AG04449 (cell line): ENCODE data around the gene SEPTIN10.

Experiments used
- CTCF ChIA-PET: fragments of 350-600 bp; formaldehyde crosslinking; extraction: SDS; loops from one replicate; lab custom pipeline; 2021; ENCODE audit warnings: antibody characterized with exemption; lab: Yijun Ruan, JAX
- POLR2A ChIA-PET: fragments of 400-600, 350-600 bp; formaldehyde crosslinking; extraction: SDS; loops from one replicate; lab custom pipeline; 2020; ENCODE audit warnings: antibody characterized with exemption, inconsistent platforms; lab: Yijun Ruan, JAX
- DNase-seq: peaks from one replicate; pipeline ENCODE4 v3.0.0-alpha.2; 2010; ENCODE audit warnings: low read depth, low spot score
- H3K4me3 ChIP-seq: 2 replicates; pipeline ENCODE4 v1.5.1; 2011; ENCODE audit warnings: low read depth, mild to moderate bottlenecking, control low read depth, low read length
- CTCF ChIP-seq: IDR thresholded peaks from one replicate; pipeline ENCODE4 v1.5.1; 2011; ENCODE audit warnings: mild to moderate bottlenecking, moderate library complexity, low read length, control low read depth, inconsistent platforms; ENCODE audit not compliant: insufficient read depth; ENCODE audit errors: missing control alignments

The SEPTIN10 gene

GRCh38 chr2:109615637-109616144 lies 1.9 kb upstream of the SEPTIN10 start:
- ChIA-PET CTCF (interaction anchor here (0.9 to 1.3 kb wide), 2 partner anchors 10 to 119 kb away, joined by 3 read pairs; no protein-coding TSS in a partner anchor), POLR2A (no interaction called here)
- TF ChIP-seq CTCF = no peak
- peak overlapping the region; percentile 63 for H3K4me3 ChIP-seq
- no peak for DNase-seq

GRCh38 chr2:109614715-109615636 lies 1.2 kb upstream of the SEPTIN10 start:
- ChIA-PET POLR2A (interaction anchor here (0.7 to 1.2 kb wide), 2 partner anchors 52 to 54 kb away, joined by 3 read pairs; no protein-coding TSS in a partner anchor), CTCF (interaction anchor here (0.9 to 1.6 kb wide), 7 partner anchors 10 to 121 kb away, joined by 3 to 4 read pairs (median 3); no protein-coding TSS in a partner anchor)
- DNase-seq = no peak
- no peak for TF ChIP-seq CTCF
- H3K4me3 ChIP-seq = peak overlapping the region; percentile 63

- POLR2A ChIA-PET = interaction anchor here (0.7 to 1.2 kb wide), 7 partner anchors 9 to 90 kb away, joined by 3 to 4 read pairs (median 3); no protein-coding TSS in a partner anchor
- no peak for DNase-seq
- TF ChIP-seq CTCF = no peak
- H3K4me3 ChIP-seq = peak overlapping the region; percentile 74
- CTCF ChIA-PET = interaction anchor here (1.5 to 2.0 kb wide), 3 partner anchors 14 to 69 kb away, joined by 4 to 13 read pairs (median 4); no protein-coding TSS in a partner anchor
Observed at GRCh38 chr2:109613081-109613921, 465 bp downstream of the SEPTIN10 start.

- peak; percentile 79 for DNase-seq
- peak overlapping the region; percentile 74 for H3K4me3 ChIP-seq
- CTCF ChIA-PET = interaction anchor here (2.0 kb wide), 1 partner anchor 65 kb away, joined by 13 read pairs; no protein-coding TSS in a partner anchor
- POLR2A ChIA-PET = no interaction called here
- TF ChIP-seq CTCF = no peak
Observed at GRCh38 chr2:109611467-109612095, 2.2 kb downstream of the SEPTIN10 start.

- POLR2A ChIA-PET = interaction anchor here (0.6 kb wide), 2 partner anchors 85 to 96 kb away, joined by 3 to 4 read pairs; no protein-coding TSS in a partner anchor
- H3K4me3 ChIP-seq = peak overlapping the region; percentile 42
- CTCF ChIA-PET = interaction anchor here (1.4 to 1.5 kb wide), 2 partner anchors 12 to 63 kb away, joined by 3 to 5 read pairs; no protein-coding TSS in a partner anchor
- TF ChIP-seq CTCF = no peak
- DNase-seq = peak; percentile 14
Observed at GRCh38 chr2:109609352-109610024, 4.3 kb downstream of the SEPTIN10 start.
